Fibroblast of skin of scalp (primary cell): ENCODE measurements around the gene TSPAN11.

Source experiments
- DNase-seq: peaks from one replicate; pipeline ENCODE4 v3.0.0-alpha.2; 2013

The TSPAN11 gene

GRCh38 chr12:30911207-30911606, 15.3 kb upstream of the TSPAN11 start:
- no peak for DNase-seq

- DNase-seq, result no peak
These were observed 13.2 kb upstream of the TSPAN11 start for GRCh38 chr12:30913323-30913722.

- DNase-seq, result no peak
These were observed 11.5 kb upstream of the TSPAN11 start for GRCh38 chr12:30914986-30915591.

GRCh38 chr12:30923057-30923456, 3.5 kb upstream of the TSPAN11 start:
- DNase-seq, result no peak

GRCh38 chr12:30925607-30926242, 823 bp upstream of the TSPAN11 start:
- DNase-seq, result no peak

- no peak for DNase-seq
These were observed 669 bp downstream of the TSPAN11 start for GRCh38 chr12:30927222-30927611.

GRCh38 chr12:30928356-30929244, 2.1 kb downstream of the TSPAN11 start:
- no peak for DNase-seq

GRCh38 chr12:30930238-30930637, 3.7 kb downstream of the TSPAN11 start:
- DNase-seq, result no peak

- DNase-seq, result no peak
These were observed 4.1 kb downstream of the TSPAN11 start for GRCh38 chr12:30930641-30931040.

GRCh38 chr12:30932881-30933280, 6.3 kb downstream of the TSPAN11 start:
- DNase-seq, result no peak

- DNase-seq, result no peak
These were observed 8.3 kb downstream of the TSPAN11 start for GRCh38 chr12:30934811-30935210.

- no peak for DNase-seq
These were observed 9.5 kb downstream of the TSPAN11 start for GRCh38 chr12:30936036-30936435.

GRCh38 chr12:30939234-30939633, 12.7 kb downstream of the TSPAN11 start:
- no peak for DNase-seq

- DNase-seq, result no peak
These were observed 15.9 kb downstream of the TSPAN11 start for GRCh38 chr12:30942486-30942885.

- DNase-seq, result no peak
These were observed 16.4 kb downstream of the TSPAN11 start for GRCh38 chr12:30942936-30943335.

GRCh38 chr12:30945443-30946164, 19.1 kb downstream of the TSPAN11 start:
- no peak for DNase-seq

GRCh38 chr12:30952015-30952414, 25.5 kb downstream of the TSPAN11 start:
- no peak for DNase-seq

GRCh38 chr12:30953257-30953656, 26.7 kb downstream of the TSPAN11 start:
- DNase-seq, result no peak

- no peak for DNase-seq
These were observed 27.6 kb downstream of the TSPAN11 start for GRCh38 chr12:30953951-30954751.

GRCh38 chr12:30955214-30955613, 28.7 kb downstream of the TSPAN11 start:
- no peak for DNase-seq

- DNase-seq, result no peak
These were observed 32.7 kb downstream of the TSPAN11 start for GRCh38 chr12:30959110-30959710.

- no peak for DNase-seq
These were observed 33.2 kb downstream of the TSPAN11 start for GRCh38 chr12:30959778-30960177.
